Mesodermal cell (in vitro differentiated cells): ENCODE measurements around the gene RNASE2.
"Not testable (repeated sequence)": the region's sequence is repeated elsewhere in the genome, so short reads cannot be mapped to it uniquely, and the experiment has no call there.

Experiments
- H3K27ac ChIP-seq: 2 replicates; pipeline ENCODE4 v1.7.0; 2013; ENCODE audit warnings: mild to moderate bottlenecking, low read depth, low read length, moderate library complexity; ENCODE audit not compliant: severe bottlenecking
- H3K36me3 ChIP-seq: 2 replicates; pipeline ENCODE4 v1.7.1; 2013; ENCODE audit warnings: mild to moderate bottlenecking, low read length, moderate library complexity; ENCODE audit not compliant: control insufficient read depth, insufficient read depth
- H3K4me1 ChIP-seq: one replicate; pipeline ENCODE4 v1.7.1; 2013; ENCODE audit warnings: mild to moderate bottlenecking, low read length; ENCODE audit not compliant: insufficient read depth, control insufficient read depth, poor library complexity, severe bottlenecking
- H3K4me3 ChIP-seq: 2 replicates; pipeline ENCODE4 v1.7.0; 2013; ENCODE audit warnings: low read length, control low read depth, mild to moderate bottlenecking; ENCODE audit not compliant: insufficient read depth, poor library complexity, severe bottlenecking; ENCODE audit errors: extremely low read depth
- H3K9me3 ChIP-seq: 2 replicates; pipeline ENCODE4 v1.7.1; 2013; ENCODE audit warnings: mild to moderate bottlenecking, low read length, moderate library complexity; ENCODE audit not compliant: control insufficient read depth
- WGBS, 2 experiments: methylation state at CpG; one replicate each; pipeline ENCODE4 v1.1.5; 2013; ENCODE audit warnings: missing lambda C conversion rate in 2 of 2; ENCODE audit not compliant: insufficient coverage in 2 of 2; 5-methylcytosine and 5-hydroxymethylcytosine counted together

RNASE2 gene

GRCh38 chr14:20955538-20955873 lies 219 bp downstream of the RNASE2 start:
- not testable (repeated sequence) for H3K36me3 ChIP-seq, H3K4me1 ChIP-seq, H3K9me3 ChIP-seq, H3K4me3 ChIP-seq, H3K27ac ChIP-seq
- 88 to 89% methylated on average over 3 to 5 of the region's 5 CpGs for WGBS, 2 experiments

GRCh38 chr14:20956376-20956976 lies 1.2 kb downstream of the RNASE2 start:
- H3K9me3 ChIP-seq = no peaks in the 10 kb centered on the region
- no peaks in the 10 kb centered on the region for H3K36me3 ChIP-seq
- H3K27ac ChIP-seq = no peak overlapping the region
- 85 to 89% methylated on average over 4 to 5 of the region's 11 CpGs for WGBS, 2 experiments
- no peaks in the 10 kb centered on the region for H3K4me1 ChIP-seq
- no peak overlapping the region for H3K4me3 ChIP-seq

- H3K27ac ChIP-seq, H3K4me1 ChIP-seq, H3K4me3 ChIP-seq, H3K36me3 ChIP-seq, H3K9me3 ChIP-seq: not testable (repeated sequence)
These were observed 3.7 kb downstream of the RNASE2 start for GRCh38 chr14:20958946-20959345.

- Histone ChIP-seq H3K4me3 (no peak overlapping the region), H3K4me1 (peaks cover 21% of the 10 kb centered on the region), H3K27ac (no peak overlapping the region), H3K36me3 (no peaks in the 10 kb centered on the region), H3K9me3 (no peaks in the 10 kb centered on the region)
- 93 to 100% methylated on average over 2 to 3 of the region's 3 CpGs for WGBS, 2 experiments
These were observed 14.0 kb downstream of the RNASE2 start for GRCh38 chr14:20969336-20969735.

- Histone ChIP-seq H3K4me3 (peak overlapping the region; percentile 63), H3K36me3 (no peaks in the 10 kb centered on the region), H3K9me3 (no peaks in the 10 kb centered on the region), H3K27ac (no peak overlapping the region), H3K4me1 (peaks cover 27% of the 10 kb centered on the region)
- whole genome bisulfite sequencing, 2 experiments = 54 to 84% methylated on average over 6 of the region's 10 CpGs
These were observed 15.3 kb downstream of the RNASE2 start for GRCh38 chr14:20970647-20970982.

GRCh38 chr14:20970983-20971704 lies 15.9 kb downstream of the RNASE2 start:
- peaks cover 27% of the 10 kb centered on the region for H3K4me1 ChIP-seq
- 0 to 1% methylated on average over 24 to 31 of the region's 47 CpGs for WGBS, 2 experiments
- no peaks in the 10 kb centered on the region for H3K9me3 ChIP-seq
- H3K4me3 ChIP-seq = peak overlapping the region; percentile 63
- H3K27ac ChIP-seq = peak overlapping the region; percentile 80
- H3K36me3 ChIP-seq = no peaks in the 10 kb centered on the region

- Histone ChIP-seq H3K9me3 (no peaks in the 10 kb centered on the region), H3K4me3 (peak overlapping the region; percentile 63), H3K27ac (peak overlapping the region; percentile 80), H3K36me3 (no peaks in the 10 kb centered on the region), H3K4me1 (peaks cover 27% of the 10 kb centered on the region)
- 13 to 29% methylated on average over 8 of the region's 8 CpGs for WGBS, 2 experiments
These were observed 16.4 kb downstream of the RNASE2 start for GRCh38 chr14:20971705-20972021.

- H3K27ac ChIP-seq = no peak overlapping the region
- no peaks in the 10 kb centered on the region for H3K9me3 ChIP-seq
- H3K4me1 ChIP-seq = peaks cover 32% of the 10 kb centered on the region
- H3K4me3 ChIP-seq = no peak overlapping the region
- no peaks in the 10 kb centered on the region for H3K36me3 ChIP-seq
- WGBS, 2 experiments = 100% methylated on average over 1 of the region's 3 CpGs; no CpG with 5 or more reads in 1 of the 2 experiments
These were observed 18.2 kb downstream of the RNASE2 start for GRCh38 chr14:20973501-20973900.

- H3K36me3 ChIP-seq = no peaks in the 10 kb centered on the region
- peaks cover 32% of the 10 kb centered on the region for H3K4me1 ChIP-seq
- no peak overlapping the region for H3K27ac ChIP-seq
- no peak overlapping the region for H3K4me3 ChIP-seq
- WGBS, 2 experiments = no CpG with 5 or more reads among the region's 1 CpG
- no peaks in the 10 kb centered on the region for H3K9me3 ChIP-seq
These were observed 21.0 kb downstream of the RNASE2 start for GRCh38 chr14:20976291-20976690.

GRCh38 chr14:20978687-20979086 lies 23.4 kb downstream of the RNASE2 start:
- H3K4me3 ChIP-seq = no peak overlapping the region
- 100% methylated on average over 1 of the region's 1 CpG for WGBS, 2 experiments
- no peaks in the 10 kb centered on the region for H3K9me3 ChIP-seq
- no peaks in the 10 kb centered on the region for H3K36me3 ChIP-seq
- no peak overlapping the region for H3K27ac ChIP-seq
- H3K4me1 ChIP-seq = peaks cover 17% of the 10 kb centered on the region

GRCh38 chr14:20980906-20981305 lies 25.6 kb downstream of the RNASE2 start:
- H3K9me3 ChIP-seq = no peaks in the 10 kb centered on the region
- 83 to 89% methylated on average over 1 of the region's 1 CpG for WGBS, 2 experiments
- H3K36me3 ChIP-seq = no peaks in the 10 kb centered on the region
- no peak overlapping the region for H3K27ac ChIP-seq
- no peak overlapping the region for H3K4me3 ChIP-seq
- H3K4me1 ChIP-seq = peaks cover 5% of the 10 kb centered on the region
